Neural cell (in vitro differentiated cells): ENCODE data around the gene HIGD2B. TPM values are rescaled to one million over a fixed set of nuclear protein-coding genes. Genes with fewer than 3 reads are reported as not detected.
"Not testable (repeated sequence)": the region's sequence is repeated elsewhere in the genome, so short reads cannot be mapped to it uniquely, and the experiment has no call there.

Source experiments
- H2AFZ ChIP-seq: fragments of 200-600, 300-800 bp; sonication (generic), shearing (Covaris generic); 2 replicates; pipeline ENCODE4 v1.6.0; 2014; ENCODE audit warnings: low read depth, mild to moderate bottlenecking, antibody characterized with exemption, low read length, moderate library complexity
- H3F3A ChIP-seq: fragments of 200-600 bp; shearing (Covaris generic); 2 replicates; pipeline ENCODE4 v1.6.1; 2016; ENCODE audit warnings: mild to moderate bottlenecking, moderate library complexity, mixed read lengths, antibody characterized with exemption, low read length; ENCODE audit not compliant: insufficient read depth, poor library complexity, severe bottlenecking
- H3K27ac ChIP-seq: fragments of 200-600, 300-800 bp; sonication (generic), shearing (Covaris generic); 2 replicates; pipeline ENCODE4 v1.5.1; 2014; ENCODE audit warnings: mild to moderate bottlenecking, low read length, moderate library complexity
- H3K27me3 ChIP-seq: fragments of 300-800, 200-600 bp; sonication (generic), shearing (Covaris generic); 2 replicates; pipeline ENCODE4 v1.6.0; 2014; ENCODE audit warnings: mild to moderate bottlenecking, low read depth, low read length, moderate library complexity; ENCODE audit not compliant: insufficient read depth
- H3K36me3 ChIP-seq: fragments of 300-800, 200-600 bp; sonication (generic), shearing (Covaris generic); 2 replicates; pipeline ENCODE4 v1.5.1; 2014; ENCODE audit warnings: mild to moderate bottlenecking, antibody characterized with exemption, low read length, moderate library complexity; ENCODE audit not compliant: insufficient read depth
- H3K4me2 ChIP-seq: fragments of 300-800, 200-600 bp; sonication (generic), shearing (Covaris generic); 2 replicates; pipeline ENCODE4 v1.6.0; 2014; ENCODE audit warnings: mild to moderate bottlenecking, low read length
- H3K4me3 ChIP-seq: fragments of 300-800, 200-600 bp; sonication (generic), shearing (Covaris generic); 2 replicates; pipeline ENCODE4 v1.5.1; 2014; ENCODE audit warnings: mild to moderate bottlenecking, low read length, moderate library complexity
- H3K79me2 ChIP-seq: fragments of 200-600 bp; shearing (Covaris generic); replicated peaks from 2 replicates; pipeline ENCODE4 v1.6.0; 2014; ENCODE audit warnings: mild to moderate bottlenecking, low read length, moderate library complexity; ENCODE audit not compliant: insufficient read depth
- H3K9ac ChIP-seq: fragments of 300-800, 200-600 bp; sonication (generic), shearing (Covaris generic); 2 replicates; pipeline ENCODE4 v1.6.1; 2016; ENCODE audit warnings: mild to moderate bottlenecking, low read length, mixed read lengths
- H3K9me2 ChIP-seq: fragments of 200-600 bp; shearing (Covaris generic); 2 replicates; pipeline ENCODE4 v1.6.1; 2016; ENCODE audit warnings: mild to moderate bottlenecking, low read length, mixed read lengths; ENCODE audit not compliant: insufficient read depth
- H3K9me3 ChIP-seq: fragments of 200-600, 300-800 bp; sonication (generic), shearing (Covaris generic); 2 replicates; pipeline ENCODE4 v1.6.1; 2016; ENCODE audit warnings: mild to moderate bottlenecking, mixed run types, low read length, moderate library complexity, mixed read lengths
- H4K20me1 ChIP-seq: fragments of 200-600 bp; shearing (Covaris generic); 2 replicates; pipeline ENCODE4 v1.6.1; 2016; ENCODE audit warnings: mild to moderate bottlenecking, mixed run types; ENCODE audit not compliant: insufficient read depth
- CTCF ChIP-seq: fragments of 450-650 bp; IDR thresholded peaks from 2 replicates; pipeline ENCODE4 v1.5.1; 2014; ENCODE audit warnings: antibody characterized with exemption, mild to moderate bottlenecking, moderate library complexity; ENCODE audit not compliant: poor library complexity, severe bottlenecking
- EP300 ChIP-seq: fragments of 450-650 bp; conservative IDR thresholded peaks from 2 replicates; pipeline ENCODE4 v1.6.1; 2014; ENCODE audit warnings: antibody characterized with exemption, mild to moderate bottlenecking, moderate library complexity; ENCODE audit not compliant: poor library complexity, severe bottlenecking
- EZH2 ChIP-seq: fragments of 200-600, 300-800 bp; shearing (Covaris generic), sonication (generic); IDR thresholded peaks from 2 replicates; pipeline ENCODE4 v1.6.1; 2014; ENCODE audit warnings: antibody characterized with exemption, low read length, borderline replicate concordance, mild to moderate bottlenecking; ENCODE audit not compliant: insufficient read depth, poor library complexity, severe bottlenecking
- MXI1 ChIP-seq: fragments of 450-650 bp; conservative IDR thresholded peaks from 2 replicates; pipeline ENCODE4 v1.6.1; 2014; ENCODE audit warnings: antibody characterized with exemption, mild to moderate bottlenecking; ENCODE audit not compliant: poor library complexity, severe bottlenecking
- POLR2AphosphoS5 ChIP-seq: IDR thresholded peaks from 2 replicates; pipeline ENCODE4 v1.6.1; 2012
- RAD21 ChIP-seq: fragments of 450-650 bp; conservative IDR thresholded peaks from 2 replicates; pipeline ENCODE4 v1.6.1; 2014; ENCODE audit warnings: antibody characterized with exemption, mild to moderate bottlenecking, moderate library complexity
- REST ChIP-seq: IDR thresholded peaks from 2 replicates; pipeline ENCODE4 v1.6.1; 2012; ENCODE audit warnings: borderline replicate concordance
- SMC3 ChIP-seq: fragments of 450-650 bp; conservative IDR thresholded peaks from 2 replicates; pipeline ENCODE4 v1.6.1; 2014; ENCODE audit warnings: antibody characterized with exemption, mild to moderate bottlenecking, moderate library complexity; ENCODE audit not compliant: poor library complexity
- TAF1 ChIP-seq: IDR thresholded peaks from 2 replicates; pipeline ENCODE4 v1.6.1; 2012; ENCODE audit warnings: low read depth
- polyA plus RNA-seq: library from polyadenylated mRNA; depleted of rRNA; stranded (reverse); fragments of >200 nt; gene quantifications from 2 replicates; pipeline ENCODE4 v1.2.3, GENCODE V29; 2014

The HIGD2B gene
- polyA plus RNA-seq, 1 donor from 2014 or later = not detected

GRCh38 chr15:72732086-72732485 is 46.1 kb upstream of the HIGD2B start:
- no peak overlapping the region for H3K4me2 ChIP-seq
- H3K9ac ChIP-seq = no peak overlapping the region
- no peak overlapping the region for H2AFZ ChIP-seq
- H3K4me3 ChIP-seq = no peak overlapping the region
- H3K27me3 ChIP-seq = no peaks in the 10 kb centered on the region
- no peaks in the 10 kb centered on the region for H4K20me1 ChIP-seq
- peaks cover 5% of the 10 kb centered on the region for H3K36me3 ChIP-seq
- no peaks in the 10 kb centered on the region for H3F3A ChIP-seq
- no peaks in the 10 kb centered on the region for H3K79me2 ChIP-seq
- no peaks in the 10 kb centered on the region for H3K9me3 ChIP-seq
- no peak overlapping the region for H3K27ac ChIP-seq
- TF ChIP-seq TAF1 (no peak), SMC3 (no peak), MXI1 (no peak), CTCF (no peak), RAD21 (no peak), EP300 (no peak)
- no peaks in the 10 kb centered on the region for H3K9me2 ChIP-seq

- Histone ChIP-seq H3K27me3 (no peaks in the 10 kb centered on the region), H3K4me2 (no peak overlapping the region), H3K9ac (no peak overlapping the region), H4K20me1 (no peaks in the 10 kb centered on the region), H3K4me3 (no peak overlapping the region), H3K9me2 (no peaks in the 10 kb centered on the region), H3K79me2 (no peaks in the 10 kb centered on the region), H3K9me3 (no peaks in the 10 kb centered on the region), H3K36me3 (peaks cover 5% of the 10 kb centered on the region), H3F3A (no peaks in the 10 kb centered on the region), H2AFZ (no peak overlapping the region), H3K27ac (no peak overlapping the region)
- TF ChIP-seq EP300 (no peak), POLR2AphosphoS5 (no peak), EZH2 (no peak)
Measured at GRCh38 chr15:72728821-72729220, 42.8 kb upstream of the HIGD2B start.

- H3K27me3 ChIP-seq, H3K9me3 ChIP-seq, H2AFZ ChIP-seq, H3K27ac ChIP-seq, H4K20me1 ChIP-seq, H3K9me2 ChIP-seq, H3K4me2 ChIP-seq, H3K9ac ChIP-seq, H3K79me2 ChIP-seq, H3K36me3 ChIP-seq, H3F3A ChIP-seq, H3K4me3 ChIP-seq: not testable (repeated sequence)
Measured at GRCh38 chr15:72728249-72728648, 42.3 kb upstream of the HIGD2B start.

- Histone ChIP-seq H3K9ac (no peak overlapping the region), H3K9me3 (no peaks in the 10 kb centered on the region), H3K4me3 (no peak overlapping the region), H4K20me1 (no peaks in the 10 kb centered on the region), H3K4me2 (no peak overlapping the region), H3K27ac (no peak overlapping the region), H3K79me2 (no peaks in the 10 kb centered on the region), H3K36me3 (peaks cover 5% of the 10 kb centered on the region), H3K9me2 (no peaks in the 10 kb centered on the region), H3F3A (no peaks in the 10 kb centered on the region), H2AFZ (no peak overlapping the region), H3K27me3 (no peaks in the 10 kb centered on the region)
- no peak for TF ChIP-seq EP300
- TF ChIP-seq SMC3 = no peak
- TF ChIP-seq MXI1 = no peak
- TF ChIP-seq REST = no peak
- TF ChIP-seq TAF1 = no peak
- no peak for TF ChIP-seq CTCF
Measured at GRCh38 chr15:72727154-72727553, 41.2 kb upstream of the HIGD2B start.
